Skeletal muscle cell (primary cell): ENCODE results near the gene KRCC1.
"Not testable (repeated sequence)": the region's sequence is repeated elsewhere in the genome, so short reads cannot be mapped to it uniquely, and the experiment has no call there.

Experiments used
- DNase-seq: peaks from one replicate; pipeline ENCODE4 v3.0.0-alpha.2; 2010; ENCODE audit warnings: low read depth
- H3K4me3 ChIP-seq: 2 replicates; pipeline ENCODE4 v1.5.1; 2011; ENCODE audit warnings: low read depth, mild to moderate bottlenecking, control low read depth, low read length, moderate library complexity

Gene KRCC1

GRCh38 chr2:88011011-88011410, 44.6 kb downstream of the KRCC1 start:
- H3K4me3 ChIP-seq: no peak overlapping the region
- no peak for DNase-seq

GRCh38 chr2:88010136-88010535, 45.4 kb downstream of the KRCC1 start:
- H3K4me3 ChIP-seq: no peak overlapping the region
- no peak for DNase-seq

- DNase-seq: no peak
- no peak overlapping the region for H3K4me3 ChIP-seq
Observed at GRCh38 chr2:88006912-88007439, 48.6 kb downstream of the KRCC1 start.

- no peak for DNase-seq
Observed at GRCh38 chr2:88005776-88006175, 49.8 kb downstream of the KRCC1 start.

GRCh38 chr2:88003074-88003755, 52.4 kb downstream of the KRCC1 start:
- peak overlapping the region; percentile 7 for H3K4me3 ChIP-seq
- DNase-seq: no peak

More at GRCh38 chr2:88005776-88006175, 49.8 kb downstream of the KRCC1 start:
- no peak overlapping the region for H3K4me3 ChIP-seq

GRCh38 chr2:88002359-88002707, 53.2 kb downstream of the KRCC1 start:
- no peak for DNase-seq
- H3K4me3 ChIP-seq: no peak overlapping the region

- H3K4me3 ChIP-seq, DNase-seq: not testable (repeated sequence)
Observed at GRCh38 chr2:88000474-88000873, 55.1 kb downstream of the KRCC1 start.

- no peak for DNase-seq
- H3K4me3 ChIP-seq: no peak overlapping the region
Observed at GRCh38 chr2:87996570-87996969, 59.0 kb downstream of the KRCC1 start.

- DNase-seq: no peak
- no peak overlapping the region for H3K4me3 ChIP-seq
Observed at GRCh38 chr2:87995756-87996155, 59.8 kb downstream of the KRCC1 start.

- H3K4me3 ChIP-seq, DNase-seq: not testable (repeated sequence)
Observed at GRCh38 chr2:87994304-87994850, 61.2 kb downstream of the KRCC1 start.

- not testable (repeated sequence) for H3K4me3 ChIP-seq, DNase-seq
Observed at GRCh38 chr2:87992569-87992968, 63.0 kb downstream of the KRCC1 start.

- H3K4me3 ChIP-seq, DNase-seq: not testable (repeated sequence)
Observed at GRCh38 chr2:87987473-87987872, 68.1 kb downstream of the KRCC1 start.

GRCh38 chr2:87985902-87986301, 69.7 kb downstream of the KRCC1 start:
- not testable (repeated sequence) for DNase-seq, H3K4me3 ChIP-seq

- DNase-seq, H3K4me3 ChIP-seq: not testable (repeated sequence)
Observed at GRCh38 chr2:87981182-87981581, 74.4 kb downstream of the KRCC1 start.
